EL (cell line): Measurements from ENCODE around the gene SERPINI2.

Source experiments
- DNase-seq: peaks from one replicate; pipeline ENCODE4 v3.0.0-alpha.2; 2016

The SERPINI2 gene

GRCh38 chr3:167473863-167474262 is at the start of gene SERPINI2:
Gene SERPINI2 (minus strand): TSS chr3:167474042. CDS start chr3:167471834, 2,208 bp downstream.
- no peak for DNase-seq

- no peak for DNase-seq
Observed at GRCh38 chr3:167521006-167521355, 47.1 kb upstream of the SERPINI2 start.

- DNase-seq = no peak
Observed at GRCh38 chr3:167520266-167521005, 46.6 kb upstream of the SERPINI2 start.

GRCh38 chr3:167507954-167508353 is 34.1 kb upstream of the SERPINI2 start:
- DNase-seq = no peak

GRCh38 chr3:167502401-167502800 is 28.6 kb upstream of the SERPINI2 start:
- no peak for DNase-seq

GRCh38 chr3:167501941-167502340 is 28.1 kb upstream of the SERPINI2 start:
- DNase-seq = no peak

- DNase-seq = no peak
Observed at GRCh38 chr3:167497903-167498302, 24.1 kb upstream of the SERPINI2 start.

- no peak for DNase-seq
Observed at GRCh38 chr3:167493244-167493643, 19.4 kb upstream of the SERPINI2 start.

- DNase-seq = no peak
Observed at GRCh38 chr3:167491621-167492020, 17.8 kb upstream of the SERPINI2 start.

GRCh38 chr3:167489571-167489970 is 15.7 kb upstream of the SERPINI2 start:
- DNase-seq = no peak

- DNase-seq = no peak
Observed at GRCh38 chr3:167487556-167487955, 13.7 kb upstream of the SERPINI2 start.

GRCh38 chr3:167484551-167484950 is 10.7 kb upstream of the SERPINI2 start:
- no peak for DNase-seq

GRCh38 chr3:167483708-167484475 is 10.1 kb upstream of the SERPINI2 start:
- no peak for DNase-seq

GRCh38 chr3:167481164-167481563 is 7.3 kb upstream of the SERPINI2 start:
- no peak for DNase-seq

GRCh38 chr3:167480748-167481147 is 6.9 kb upstream of the SERPINI2 start:
- no peak for DNase-seq

GRCh38 chr3:167469381-167469780 is 4.5 kb downstream of the SERPINI2 start:
- DNase-seq = no peak

GRCh38 chr3:167467848-167468611 is 5.8 kb downstream of the SERPINI2 start:
- no peak for DNase-seq

GRCh38 chr3:167466966-167467365 is 6.9 kb downstream of the SERPINI2 start:
- DNase-seq = no peak

- DNase-seq = no peak
Observed at GRCh38 chr3:167456157-167456799, 17.6 kb downstream of the SERPINI2 start.

GRCh38 chr3:167453815-167454214 is 20.0 kb downstream of the SERPINI2 start:
- no peak for DNase-seq

GRCh38 chr3:167451282-167451681 is 22.6 kb downstream of the SERPINI2 start:
- DNase-seq = no peak

GRCh38 chr3:167450675-167451074 is 23.2 kb downstream of the SERPINI2 start:
- no peak for DNase-seq

- no peak for DNase-seq
Observed at GRCh38 chr3:167450195-167450594, 23.6 kb downstream of the SERPINI2 start.
